ENCODE results near the gene GABARAP. TPM values are rescaled to one million over a fixed set of nuclear protein-coding genes. Genes with fewer than 3 reads are reported as not detected.

GABARAP gene
- total and polyA plus RNA-seq, 10 of the 15 experiments (the other 5 are each of a cell fraction or from before 2014, with no cell fraction given), result 134 to 613 (median 285) TPM

GRCh38 chr17:7281074-7281952 is 39.1 kb upstream of the GABARAP start, which contains the start of gene SLC2A4 (continued):
- TF ChIP-seq ZNF207 (IDR thresholded peaks at IDR 0.05; ENCODE audit: borderline replicate concordance), result no peak
- no peak for TF ChIP-seq MEF2B (IDR thresholded peaks at IDR 0.05; ENCODE audit: partially characterized antibody, poor library complexity, severe bottlenecking)
- no peak for TF ChIP-seq EP300 (IDR thresholded peaks at IDR 0.05; ENCODE audit: borderline replicate concordance in 1 of 2, control insufficient read depth in 1 of 2, low read depth in 2 of 2, low read length in 2 of 2)
- no peak for TF ChIP-seq ASH2L (IDR thresholded peaks at IDR 0.05; ENCODE audit: borderline replicate concordance, low read depth)
- no peak for TF ChIP-seq SMC3 (IDR thresholded peaks at IDR 0.05; ENCODE audit: borderline replicate concordance, low read length)
- TF ChIP-seq MYB (IDR thresholded peaks at IDR 0.05; ENCODE audit: borderline replicate concordance, low read depth, low read length), result no peak
- TF ChIP-seq MEF2A (IDR thresholded peaks at IDR 0.05; ENCODE audit: insufficient read depth, low read depth, low read length), result no peak
- peak; percentile 89 for TF ChIP-seq MXI1 (IDR thresholded peaks at IDR 0.05; ENCODE audit: low read depth, low read length)
- no peak for TF ChIP-seq SKIL (IDR thresholded peaks at IDR 0.05; ENCODE audit: low read depth, poor library complexity, severe bottlenecking)
- TF ChIP-seq GATAD2B (conservative IDR thresholded peaks at IDR 0.05; ENCODE audit: low read depth), result no peak
- no peak for TF ChIP-seq E2F8 (IDR thresholded peaks at IDR 0.05; ENCODE audit: low read depth, partially characterized antibody)
- TF ChIP-seq SUZ12 (IDR thresholded peaks at IDR 0.05; ENCODE audit: unreplicated experiment), result no peak
- TF ChIP-seq ZNF274 (IDR thresholded peaks at IDR 0.05; ENCODE audit: insufficient read depth, insufficient read length), result no peak

Measured in GM12878 (cell line).